NCI-H748 treated with DMSO at 0.1 percent for 48 hours (cell line): ENCODE measurements around the gene LTF.
"Not testable (repeated sequence)": the region's sequence is repeated elsewhere in the genome, so short reads cannot be mapped to it uniquely, and the experiment has no call there.

Source experiments
- DNase-seq: peaks from one replicate; lab custom pipeline; 2025; lab: John Stamatoyannopoulos, UW

LTF gene

GRCh38 chr3:46393554-46394434, 70.9 kb downstream of the LTF start:
- no peak for DNase-seq

GRCh38 chr3:46393011-46393410, 71.7 kb downstream of the LTF start:
- no peak for DNase-seq

- not testable (repeated sequence) for DNase-seq
Observed at GRCh38 chr3:46391526-46391925, 73.2 kb downstream of the LTF start.

- DNase-seq, result no peak
Observed at GRCh38 chr3:46389306-46389705, 75.4 kb downstream of the LTF start.

GRCh38 chr3:46388847-46389246, 75.9 kb downstream of the LTF start:
- DNase-seq, result not testable (repeated sequence)

GRCh38 chr3:46386205-46386604, 78.5 kb downstream of the LTF start:
- DNase-seq, result no peak
